Thyroid gland (tissue), 4 donors: ENCODE measurements around the gene VPS8. TPM values are rescaled to one million over a fixed set of nuclear protein-coding genes. Genes with fewer than 3 reads are reported as not detected.

ENCODE experiments used
- DNase-seq, 2 donors: peaks; one replicate each; pipeline ENCODE4 v3.0.0-alpha.2; 2019
- H3K27ac ChIP-seq, 3 donors: fragments of 200-600 bp; sonication (generic); 1 replicate in 2 of 3; 2 replicates in 1 of 3; pipeline ENCODE4 v1.5.1; 2016 to 2019; ENCODE audit warnings: mild to moderate bottlenecking in 1 of 3, moderate library complexity in 1 of 3
- H3K27me3 ChIP-seq: fragments of 200-600 bp; sonication (generic); one replicate; pipeline ENCODE4 v1.5.1; 2019
- H3K36me3 ChIP-seq, 2 donors: fragments of 200-600 bp; sonication (generic); one replicate each; pipeline ENCODE4 v1.5.1; 2016 to 2019
- H3K4me1 ChIP-seq, 2 donors: fragments of 200-600 bp; sonication (generic); one replicate each; pipeline ENCODE4 v1.5.1; 2017 to 2019
- H3K4me3 ChIP-seq, 3 donors: fragments of 200-600 bp; sonication (generic); replicated peaks in 1 of 3; 1 replicate in 2 of 3; 2 replicates in 1 of 3; pipeline ENCODE4 v1.5.1; 2016; ENCODE audit warnings: mild to moderate bottlenecking in 1 of 3
- H3K9me3 ChIP-seq: fragments of 200-600 bp; sonication (generic); one replicate; pipeline ENCODE4 v1.5.1; 2017
- POLR2A ChIP-seq, 2 donors: fragments of 450-650 bp; IDR thresholded peaks; one replicate each; pipeline ENCODE4 v1.6.1; 2017; ENCODE audit warnings: antibody characterized with exemption in 2 of 2, mild to moderate bottlenecking in 2 of 2, moderate library complexity in 1 of 2
- WGBS, 2 donors: methylation state at CpG; one replicate each; pipeline ENCODE4 v1.1.5; 2017; 5-methylcytosine and 5-hydroxymethylcytosine counted together
- intact Hi-C: fragments of 100-400 bp; cut with DNase I; formaldehyde crosslinking; loops from one replicate; pipeline ENCODE4 v1.15.1; 2023
- total RNA-seq, 4 donors: library from RNA; depleted of rRNA; stranded (reverse); fragments of >200 nt; gene quantifications; one replicate each; pipeline ENCODE4 v1.2.3, GENCODE V29; 2016
- TF ChIP-seq, protein P1 (sequence below), 6 experiments: fragments of 200-600 bp in 3 of 6; fragments of 450-650 bp in 3 of 6; sonication (generic) in 3 of 6; IDR thresholded peaks; one replicate each; pipeline ENCODE4 v1.5.1; 2016 to 2019; ENCODE audit warnings: antibody characterized with exemption in 6 of 6, mild to moderate bottlenecking in 2 of 6, inconsistent platforms in 1 of 6, moderate library complexity in 1 of 6

The VPS8 gene
- total RNA-seq, 4 donors from 2014 or later = 85.6 to 171 (median 103) TPM

DNA sequence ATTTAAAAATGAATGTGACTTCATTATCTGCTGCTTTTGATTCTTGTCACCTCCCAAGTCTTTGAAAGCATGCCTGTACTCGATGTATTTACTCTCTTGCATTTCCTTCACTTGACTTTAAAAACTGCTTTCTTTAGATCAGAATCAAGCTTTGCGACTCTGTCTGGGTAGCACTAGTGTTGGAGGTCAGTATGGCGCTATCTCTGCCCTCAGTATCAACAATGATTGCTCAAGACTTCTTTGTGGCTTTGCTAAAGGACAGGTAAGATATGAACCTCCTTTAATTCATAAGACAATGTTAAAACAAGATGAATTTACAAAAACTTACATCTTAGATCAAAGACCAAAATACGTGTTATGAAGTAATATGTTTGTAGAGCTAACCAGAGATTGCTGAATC lies 37.0 kb downstream of the VPS8 start:
- WGBS, 2 donors = 86 to 90% methylated on average over 4 of the region's 4 CpGs
- H3K27ac ChIP-seq = no peak overlapping the region
- peaks cover 15% of the 10 kb centered on the region in 2 donors for H3K4me1 ChIP-seq
- DNase-seq = no peak
- H3K4me3 ChIP-seq = no peak overlapping the region
- peaks cover 3 to 14% of the 10 kb centered on the region in 2 donors for H3K36me3 ChIP-seq
- H3K9me3 ChIP-seq = no peaks in the 10 kb centered on the region
- TF ChIP-seq POLR2A (IDR thresholded peaks at IDR 0.05) = no peak
- TF ChIP-seq, protein P1, sequence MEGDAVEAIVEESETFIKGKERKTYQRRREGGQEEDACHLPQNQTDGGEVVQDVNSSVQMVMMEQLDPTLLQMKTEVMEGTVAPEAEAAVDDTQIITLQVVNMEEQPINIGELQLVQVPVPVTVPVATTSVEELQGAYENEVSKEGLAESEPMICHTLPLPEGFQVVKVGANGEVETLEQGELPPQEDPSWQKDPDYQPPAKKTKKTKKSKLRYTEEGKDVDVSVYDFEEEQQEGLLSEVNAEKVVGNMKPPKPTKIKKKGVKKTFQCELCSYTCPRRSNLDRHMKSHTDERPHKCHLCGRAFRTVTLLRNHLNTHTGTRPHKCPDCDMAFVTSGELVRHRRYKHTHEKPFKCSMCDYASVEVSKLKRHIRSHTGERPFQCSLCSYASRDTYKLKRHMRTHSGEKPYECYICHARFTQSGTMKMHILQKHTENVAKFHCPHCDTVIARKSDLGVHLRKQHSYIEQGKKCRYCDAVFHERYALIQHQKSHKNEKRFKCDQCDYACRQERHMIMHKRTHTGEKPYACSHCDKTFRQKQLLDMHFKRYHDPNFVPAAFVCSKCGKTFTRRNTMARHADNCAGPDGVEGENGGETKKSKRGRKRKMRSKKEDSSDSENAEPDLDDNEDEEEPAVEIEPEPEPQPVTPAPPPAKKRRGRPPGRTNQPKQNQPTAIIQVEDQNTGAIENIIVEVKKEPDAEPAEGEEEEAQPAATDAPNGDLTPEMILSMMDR (IDR thresholded peaks at IDR 0.05) = no peak
- H3K27me3 ChIP-seq = no peaks in the 10 kb centered on the region
- intact Hi-C loops = no loop called here

DNA sequence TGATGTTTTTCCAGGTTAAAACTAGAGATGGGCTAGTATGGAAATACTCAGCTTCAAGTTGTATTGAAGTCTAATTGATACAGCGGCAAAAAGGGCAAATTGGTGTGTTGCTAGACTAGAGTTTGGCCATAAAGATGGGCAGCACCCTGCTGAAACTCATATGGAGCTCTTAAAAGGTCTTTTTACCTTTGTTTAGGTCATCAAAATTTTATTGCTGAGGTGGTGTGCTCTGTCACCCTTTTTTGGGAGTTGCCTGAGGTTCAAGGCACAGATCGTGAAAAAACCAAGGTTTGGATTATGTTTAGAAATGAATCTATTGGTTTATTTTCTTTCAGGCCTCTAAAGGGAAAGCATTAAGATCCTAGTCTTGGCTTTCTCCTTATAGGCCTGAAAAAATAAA lies 38.2 kb downstream of the VPS8 start:
- Histone ChIP-seq H3K4me3 (no peak overlapping the region), H3K36me3 (peaks cover 10 to 21% of the 10 kb centered on the region in 2 donors), H3K27me3 (no peaks in the 10 kb centered on the region), H3K9me3 (no peaks in the 10 kb centered on the region), H3K27ac (no peak overlapping the region), H3K4me1 (peaks cover 4 to 5% of the 10 kb centered on the region in 2 donors)
- no peak for DNase-seq
- WGBS, 2 donors = 93 to 97% methylated on average over 2 of the region's 2 CpGs
- intact Hi-C loops = no loop called here
- TF ChIP-seq, protein P1 (IDR thresholded peaks at IDR 0.05) = no peak
- TF ChIP-seq POLR2A (IDR thresholded peaks at IDR 0.05) = no peak

DNA sequence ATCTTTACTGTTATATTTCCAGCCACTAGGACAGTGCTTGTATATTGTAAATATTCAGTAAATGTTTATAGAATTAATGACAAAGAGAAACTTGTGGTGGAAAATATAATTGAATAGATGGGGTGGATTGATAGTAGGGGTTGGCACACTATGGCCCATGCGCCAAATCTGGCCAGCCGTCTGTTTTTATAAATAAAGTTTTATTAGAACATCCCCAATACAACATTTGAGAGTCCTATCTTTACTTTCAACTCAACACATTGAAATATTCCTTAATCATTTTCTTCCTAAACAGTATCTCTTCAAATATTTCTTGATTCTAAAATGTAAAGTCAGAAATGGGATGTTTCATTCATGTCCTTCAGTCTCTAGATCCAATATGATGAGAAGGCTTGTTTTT lies 45.1 kb downstream of the VPS8 start:
- H3K4me1 ChIP-seq = no peaks in the 10 kb centered on the region
- no peak for DNase-seq
- H3K27me3 ChIP-seq = no peaks in the 10 kb centered on the region
- 98 to 99% methylated on average over 2 of the region's 2 CpGs for WGBS, 2 donors
- no peak overlapping the region for H3K4me3 ChIP-seq
- no peak for TF ChIP-seq POLR2A (IDR thresholded peaks at IDR 0.05)
- TF ChIP-seq, protein P1 (IDR thresholded peaks at IDR 0.05) = no peak
- H3K36me3 ChIP-seq = peaks cover 10 to 33% of the 10 kb centered on the region in 2 donors
- H3K9me3 ChIP-seq = no peaks in the 10 kb centered on the region
- no peak overlapping the region for H3K27ac ChIP-seq
- intact Hi-C loops = no loop called here

DNA sequence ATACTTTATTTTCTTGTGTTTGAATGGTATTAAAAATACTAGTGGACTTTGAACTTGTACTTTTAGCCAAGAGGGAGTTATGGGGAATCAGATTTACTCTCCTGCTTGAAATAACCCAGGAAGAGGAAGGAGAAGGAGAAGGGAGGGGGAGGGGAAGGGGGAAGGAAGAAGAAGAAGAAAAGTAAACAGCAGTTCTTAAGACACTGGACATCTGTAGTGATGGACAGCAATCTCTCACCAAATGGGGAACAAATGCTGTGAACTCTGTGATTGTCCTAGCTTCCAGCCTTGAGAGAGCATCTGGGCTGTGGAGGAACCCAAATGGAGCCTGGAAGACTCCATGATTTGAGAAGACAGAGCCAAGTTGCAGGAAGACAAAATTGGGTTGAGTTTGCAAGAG lies 52.0 kb downstream of the VPS8 start:
- Histone ChIP-seq H3K4me3 (no peak overlapping the region), H3K27ac (no peak overlapping the region), H3K27me3 (no peaks in the 10 kb centered on the region), H3K9me3 (no peaks in the 10 kb centered on the region), H3K36me3 (peaks cover 11 to 15% of the 10 kb centered on the region in 2 donors), H3K4me1 (no peaks in the 10 kb centered on the region)
- intact Hi-C loops = no loop called here
- no peak for TF ChIP-seq POLR2A (IDR thresholded peaks at IDR 0.05)
- TF ChIP-seq, protein P1 (IDR thresholded peaks at IDR 0.05) = no peak
- DNase-seq = no peak

DNA sequence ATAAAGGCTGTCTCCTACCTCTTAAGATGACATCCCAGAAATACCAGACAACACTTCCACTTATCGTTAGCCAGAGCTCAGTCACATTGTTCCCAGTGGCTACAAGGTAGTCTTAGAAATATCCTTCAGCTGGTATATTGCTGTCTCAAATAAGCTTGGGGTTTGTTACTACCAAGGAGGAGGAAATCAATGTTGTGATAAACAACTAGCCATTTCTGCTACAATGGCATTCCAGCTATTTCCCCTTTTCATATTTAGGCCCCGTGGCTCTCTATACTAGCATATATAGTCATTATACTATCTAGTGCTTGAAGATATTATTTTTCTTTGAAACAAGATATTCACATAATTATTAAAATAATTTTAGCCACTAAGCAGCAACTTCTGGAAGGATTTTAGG lies 56.5 kb downstream of the VPS8 start:
- WGBS, 2 donors = 79% methylated on average over 2 of the region's 2 CpGs
- Histone ChIP-seq H3K27ac (no peak overlapping the region), H3K27me3 (no peaks in the 10 kb centered on the region), H3K9me3 (no peaks in the 10 kb centered on the region), H3K4me1 (no peaks in the 10 kb centered on the region), H3K36me3 (peaks cover 4 to 17% of the 10 kb centered on the region in 2 donors), H3K4me3 (no peak overlapping the region)
- TF ChIP-seq POLR2A (IDR thresholded peaks at IDR 0.05) = no peak
- TF ChIP-seq, protein P1 (IDR thresholded peaks at IDR 0.05) = no peak
- DNase-seq = no peak
- intact Hi-C loops = no loop called here
